ENCODE data around the gene IDS. TPM values are rescaled to one million over a fixed set of nuclear protein-coding genes. Genes with fewer than 3 reads are reported as not detected.

IDS gene
- polyA plus RNA-seq, result 21.7 and 33.8 TPM in 2 replicates

GRCh38 chrX:149504915-149505651 is at the start of gene IDS:
IDS (minus strand) TSS chrX:149505306; CDS start chrX:149505137, 169 bp downstream.

DNA sequence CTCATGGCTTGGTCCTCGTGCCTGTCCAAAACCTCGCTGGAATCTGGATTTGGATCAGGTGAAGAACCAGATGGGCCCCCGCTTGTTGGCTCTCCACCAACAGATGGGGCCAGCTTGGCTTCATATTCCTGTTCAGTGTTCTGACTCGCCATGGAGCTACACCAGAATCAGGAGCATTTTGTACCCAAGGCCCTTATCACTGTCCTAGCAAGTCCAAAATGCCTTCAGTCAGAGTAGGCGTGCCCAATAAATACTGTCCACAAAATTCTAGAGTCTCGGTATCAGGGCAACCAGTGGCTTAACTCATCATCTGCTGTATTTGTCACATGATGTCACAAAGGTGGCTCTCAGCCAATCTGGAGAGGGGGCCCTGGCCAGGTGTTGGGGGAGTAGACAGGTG is 44.6 kb upstream of the IDS start, which contains the start of gene HSFX3:
TSS of gene HSFX3 (minus strand) at position 224 of the 400 bp plus-strand sequence. CDS start at position 152, 72 bp downstream.

GRCh38 chrX:149540621-149541520 is 35.8 kb upstream of the IDS start, which contains the start of gene EOLA1:
EOLA1 (plus strand) TSS chrX:149541012; CDS start chrX:149545631, 4,619 bp downstream.

Other genes with a start within 250 kb of the IDS start
- 8.9 and 12.2 TPM in 2 replicates for gene EOLA1, start 35.7 kb upstream of the IDS start, polyA plus RNA-seq
- gene HSFX3, start 44.6 kb upstream of the IDS start, polyA plus RNA-seq, result 0.20 and 0.27 TPM in 2 replicates
- not detected in 2 replicates for gene MAGEA9B, start 82.2 kb upstream of the IDS start, polyA plus RNA-seq
- 0.89 TPM in 1 of 2 replicates, not detected in the other for gene HSFX2, start 90.0 kb upstream of the IDS start, polyA plus RNA-seq
- gene TMEM185A, start 126.5 kb upstream of the IDS start, polyA plus RNA-seq, result 25.6 and 40.1 TPM in 2 replicates
- not detected in 2 replicates for gene MAGEA11, start 206.8 kb upstream of the IDS start, polyA plus RNA-seq

All from Purkinje cell (primary cell).